Measurements from ENCODE around the gene PAOX.
"Not testable (repeated sequence)": the region's sequence is repeated elsewhere in the genome, so short reads cannot be mapped to it uniquely, and the experiment has no call there.

PAOX gene

DNA sequence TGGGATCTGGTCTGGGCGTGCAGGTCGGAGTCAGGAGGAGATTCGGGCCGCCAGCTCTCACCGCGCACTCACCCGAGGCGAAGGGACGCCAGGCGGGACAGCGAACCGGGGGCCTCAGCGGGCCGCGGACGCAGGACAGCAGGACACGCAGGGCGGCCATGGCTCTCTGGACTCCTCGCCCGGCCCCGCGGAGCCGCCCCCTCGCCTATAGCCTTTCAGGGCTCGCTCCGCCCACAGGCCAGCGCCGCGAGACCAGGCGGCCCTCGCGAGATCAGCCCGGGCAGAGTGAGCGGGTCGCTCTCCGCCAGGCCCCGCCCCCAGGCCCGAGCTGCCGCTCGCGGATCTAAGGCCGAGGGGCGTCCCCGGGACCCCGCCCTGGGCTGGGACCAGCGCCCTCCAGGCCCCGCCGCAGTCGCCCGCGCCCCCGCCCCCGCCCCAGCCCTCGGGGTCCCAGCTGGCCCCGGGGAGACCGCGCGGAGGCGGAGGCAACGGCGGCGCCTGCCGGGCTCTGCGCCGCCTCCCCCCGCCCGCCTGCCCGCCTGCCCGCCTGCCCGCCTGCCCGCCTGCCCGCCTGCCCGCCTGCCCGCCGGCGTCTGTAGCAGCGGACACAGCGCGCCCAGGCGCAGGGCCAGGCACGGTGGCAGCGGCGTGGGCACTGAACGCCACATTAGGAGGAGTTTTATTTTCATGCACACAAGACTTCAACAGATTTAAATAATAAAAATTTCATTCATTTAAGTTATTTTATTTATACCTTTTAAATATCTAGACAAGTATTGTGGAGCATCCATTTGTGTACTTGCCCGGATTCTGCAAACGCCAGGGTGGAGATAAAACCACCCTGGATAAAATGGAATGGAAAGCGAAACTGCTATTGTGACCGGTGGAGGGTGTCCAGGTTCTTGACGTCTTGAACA is 5.6 kb upstream of the PAOX start, which contains the start of gene ECHS1:
TSS of gene ECHS1 (minus strand) at position 181 of the 917 bp plus-strand sequence. CDS start at position 160, 21 bp downstream.
- peak; percentile 95 for DNase-seq (ENCODE audit: low read depth)
- TF ChIP-seq, protein P1, sequence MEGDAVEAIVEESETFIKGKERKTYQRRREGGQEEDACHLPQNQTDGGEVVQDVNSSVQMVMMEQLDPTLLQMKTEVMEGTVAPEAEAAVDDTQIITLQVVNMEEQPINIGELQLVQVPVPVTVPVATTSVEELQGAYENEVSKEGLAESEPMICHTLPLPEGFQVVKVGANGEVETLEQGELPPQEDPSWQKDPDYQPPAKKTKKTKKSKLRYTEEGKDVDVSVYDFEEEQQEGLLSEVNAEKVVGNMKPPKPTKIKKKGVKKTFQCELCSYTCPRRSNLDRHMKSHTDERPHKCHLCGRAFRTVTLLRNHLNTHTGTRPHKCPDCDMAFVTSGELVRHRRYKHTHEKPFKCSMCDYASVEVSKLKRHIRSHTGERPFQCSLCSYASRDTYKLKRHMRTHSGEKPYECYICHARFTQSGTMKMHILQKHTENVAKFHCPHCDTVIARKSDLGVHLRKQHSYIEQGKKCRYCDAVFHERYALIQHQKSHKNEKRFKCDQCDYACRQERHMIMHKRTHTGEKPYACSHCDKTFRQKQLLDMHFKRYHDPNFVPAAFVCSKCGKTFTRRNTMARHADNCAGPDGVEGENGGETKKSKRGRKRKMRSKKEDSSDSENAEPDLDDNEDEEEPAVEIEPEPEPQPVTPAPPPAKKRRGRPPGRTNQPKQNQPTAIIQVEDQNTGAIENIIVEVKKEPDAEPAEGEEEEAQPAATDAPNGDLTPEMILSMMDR (IDR thresholded peaks at IDR 0.05; ENCODE audit: insufficient read depth, low read depth, low read length, missing control alignments): no peak
- peak within 1 kb of the TSS; percentile 74 for H3K4me3 ChIP-seq (ENCODE audit: low read depth, low read length)

DNA sequence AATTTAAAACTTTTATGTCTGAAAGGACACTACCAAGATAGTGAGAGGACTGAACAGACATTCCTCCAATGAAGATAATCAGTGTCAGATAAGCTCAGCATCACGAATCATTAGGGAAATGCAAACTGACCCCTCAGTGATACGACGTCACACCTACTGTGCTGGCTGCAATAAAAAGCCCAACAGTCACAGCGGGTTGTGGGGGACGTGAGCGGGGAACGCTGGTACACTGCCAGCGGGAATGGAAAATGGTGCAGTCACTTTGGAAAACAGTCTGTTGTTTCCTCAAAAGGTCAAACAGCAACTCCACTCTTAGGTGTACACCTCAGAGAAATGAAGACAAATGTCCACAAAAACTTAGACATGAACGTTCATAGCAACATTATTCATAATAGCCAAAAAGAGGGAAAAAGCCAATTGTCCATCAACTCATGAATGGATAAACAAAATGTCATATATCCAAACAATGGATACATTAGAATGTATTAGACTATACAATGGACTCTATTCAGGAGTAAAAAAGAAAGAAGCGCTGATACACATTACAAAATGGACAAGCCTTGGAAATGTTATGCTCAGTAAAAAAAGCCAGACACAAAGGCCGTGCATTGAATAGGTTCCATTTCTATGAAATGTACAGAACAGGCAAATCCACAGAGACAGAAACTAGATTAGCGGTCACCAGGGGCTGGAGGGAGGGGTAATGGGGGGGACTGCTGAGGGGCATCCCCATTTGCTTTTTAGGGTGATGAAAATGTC is 3.5 kb upstream of the PAOX start:
- TF ChIP-seq, protein P1 (IDR thresholded peaks at IDR 0.05; ENCODE audit: insufficient read depth, low read depth, low read length, missing control alignments): no peak
- DNase-seq (ENCODE audit: low read depth): no peak
- no peak overlapping the region for H3K4me3 ChIP-seq (ENCODE audit: low read depth, low read length)

DNA sequence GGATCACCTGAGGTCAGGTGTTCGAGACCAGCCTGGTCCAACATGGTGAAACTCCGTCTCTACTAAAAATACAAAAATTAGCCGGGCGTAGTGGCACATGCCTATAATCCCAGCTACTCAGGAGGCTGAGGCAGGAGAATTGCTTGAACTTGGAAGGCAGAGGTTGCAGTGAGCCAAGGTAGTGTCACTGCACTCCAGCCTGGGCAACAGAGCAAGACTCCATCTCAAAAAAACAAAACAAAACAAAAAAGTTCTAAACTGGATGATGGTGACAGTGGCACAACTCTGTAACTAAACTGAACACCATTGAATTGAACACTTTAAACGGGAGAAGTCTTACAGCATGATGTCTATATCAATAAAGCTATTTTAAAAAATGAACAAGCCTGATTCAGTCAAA is 2.9 kb upstream of the PAOX start:
- not testable (repeated sequence) for DNase-seq (ENCODE audit: low read depth); H3K4me3 ChIP-seq (ENCODE audit: low read depth, low read length)

DNA sequence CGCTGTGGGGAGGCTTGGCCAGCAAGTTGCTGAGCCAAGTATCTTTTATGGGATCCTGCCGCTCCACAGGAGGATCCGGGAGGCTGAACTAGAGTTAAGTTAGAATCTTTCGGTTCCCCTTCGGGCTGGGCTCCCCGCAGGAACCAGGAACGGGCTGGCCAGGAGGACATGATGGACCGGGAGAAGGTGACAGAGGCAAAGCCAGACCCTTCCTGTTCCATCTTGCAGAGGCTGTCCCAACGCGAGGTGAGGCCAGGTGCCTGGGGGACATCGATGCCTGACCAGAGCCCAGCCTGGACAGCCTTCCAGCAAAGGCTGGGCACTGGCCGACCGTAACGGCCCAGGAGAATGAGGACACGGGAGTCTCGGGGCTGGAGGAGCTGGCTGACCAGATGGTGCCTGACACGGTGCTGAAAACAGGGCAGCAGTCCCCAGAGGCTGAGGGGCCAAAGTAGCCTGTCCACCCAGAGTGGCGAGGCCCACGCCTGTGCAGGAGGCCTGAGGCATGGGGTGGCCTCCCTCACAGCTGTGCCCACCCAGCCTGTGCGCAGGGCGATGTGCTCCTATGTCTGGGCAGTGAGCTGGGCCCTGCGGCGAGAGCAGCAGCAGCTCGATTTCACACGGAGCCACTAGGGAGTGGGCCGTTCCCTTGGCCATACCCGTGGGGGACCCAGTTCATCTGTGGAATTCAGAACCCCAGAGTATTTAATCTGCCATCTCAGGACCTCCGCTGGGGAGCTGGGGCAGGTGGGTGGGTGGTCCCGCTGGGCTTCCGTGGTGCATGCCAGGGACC is 1.8 kb upstream of the PAOX start:
- TF ChIP-seq, protein P1 (IDR thresholded peaks at IDR 0.05; ENCODE audit: insufficient read depth, low read depth, low read length, missing control alignments): no peak
- H3K4me3 ChIP-seq (ENCODE audit: low read depth, low read length): no peak overlapping the region
- no peak for DNase-seq (ENCODE audit: low read depth)

DNA sequence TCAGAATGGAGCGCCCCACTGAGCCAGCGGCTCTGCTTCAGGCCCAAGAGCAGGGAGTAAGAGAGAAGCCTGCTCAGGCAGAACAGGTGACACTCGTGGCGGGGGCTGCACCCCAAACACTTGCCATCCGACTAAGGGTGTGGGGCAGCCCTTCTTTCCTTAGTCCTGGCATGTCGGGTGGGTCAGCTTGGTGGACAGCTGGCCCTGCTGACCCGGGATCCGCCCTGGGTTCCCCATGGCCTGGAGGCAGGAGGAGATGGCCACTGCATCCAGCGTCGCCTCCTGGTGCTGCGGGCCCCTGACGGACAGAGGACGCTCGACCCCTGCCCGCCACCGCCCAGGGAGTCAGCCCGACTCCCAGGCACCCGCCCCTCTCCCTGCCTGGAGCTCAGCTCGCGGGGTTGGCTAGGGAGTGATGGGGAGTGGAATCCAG is 1.2 kb upstream of the PAOX start:
- H3K4me3 ChIP-seq (ENCODE audit: low read depth, low read length): peak overlapping the region; percentile 76
- no peak for DNase-seq (ENCODE audit: low read depth)
- TF ChIP-seq, protein P1 (IDR thresholded peaks at IDR 0.05; ENCODE audit: insufficient read depth, low read depth, low read length, missing control alignments): no peak

DNA sequence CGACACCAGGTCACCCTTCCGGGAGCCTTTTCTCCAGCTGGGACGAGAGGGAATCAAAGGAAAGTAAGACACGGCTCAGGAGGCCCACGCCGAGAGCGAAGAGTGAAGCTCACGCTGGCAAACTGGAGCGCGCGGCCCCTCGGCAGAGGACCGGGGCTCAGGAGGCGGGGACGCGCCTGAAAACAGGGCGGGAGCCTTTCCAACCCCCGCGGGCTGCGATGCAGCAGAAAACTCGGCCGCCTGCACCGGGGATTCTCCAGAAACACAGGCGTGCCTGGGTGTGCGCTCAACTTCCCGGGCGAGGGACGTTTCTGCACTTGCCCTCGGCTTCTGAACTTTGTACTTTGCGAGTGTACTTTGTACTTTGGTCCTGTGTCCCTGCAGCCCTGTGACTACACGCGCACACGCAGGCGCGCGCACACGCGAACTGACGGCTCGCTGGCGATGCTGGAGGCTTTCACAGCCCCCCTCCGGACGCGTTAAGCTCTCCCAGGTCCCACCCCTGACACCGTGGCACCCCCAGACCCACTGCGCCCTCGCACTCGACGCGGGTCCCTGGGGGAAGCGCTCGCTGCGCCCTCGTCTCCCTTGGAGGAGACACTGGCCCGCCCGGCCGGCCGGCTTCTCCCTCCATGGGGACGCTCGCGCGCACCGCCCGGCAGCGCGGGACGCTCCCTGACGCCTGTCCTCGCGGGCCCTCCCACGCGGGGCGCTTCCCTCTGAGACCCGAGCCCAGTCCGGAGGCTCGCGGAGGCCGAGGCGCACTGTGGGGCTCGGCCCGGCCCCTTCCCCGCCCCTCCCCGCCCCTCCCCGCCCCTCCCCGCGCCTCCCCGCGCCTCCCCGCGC is 588 bp upstream of the PAOX start:
- TF ChIP-seq, protein P1 (IDR thresholded peaks at IDR 0.05; ENCODE audit: insufficient read depth, low read depth, low read length, missing control alignments): no peak
- peak overlapping the region; percentile 76 for H3K4me3 ChIP-seq (ENCODE audit: low read depth, low read length)
- DNase-seq (ENCODE audit: low read depth): peak; percentile 60
